HL-60/S4 treated with retinoic acid at 250 ng/mL for 4 days and 3 days (cell line): ENCODE measurements around the gene TMEM247.
"Not testable (repeated sequence)": the region's sequence is repeated elsewhere in the genome, so short reads cannot be mapped to it uniquely, and the experiment has no call there.

ENCODE experiments used
- in situ Hi-C: fragments of 300-500 bp; cut with MboI; formaldehyde crosslinking; loops from 2 replicates; pipeline ENCODE4 v1.7.0; 2022; ENCODE audit warnings: low sequenced_read_pairs

TMEM247 gene

DNA sequence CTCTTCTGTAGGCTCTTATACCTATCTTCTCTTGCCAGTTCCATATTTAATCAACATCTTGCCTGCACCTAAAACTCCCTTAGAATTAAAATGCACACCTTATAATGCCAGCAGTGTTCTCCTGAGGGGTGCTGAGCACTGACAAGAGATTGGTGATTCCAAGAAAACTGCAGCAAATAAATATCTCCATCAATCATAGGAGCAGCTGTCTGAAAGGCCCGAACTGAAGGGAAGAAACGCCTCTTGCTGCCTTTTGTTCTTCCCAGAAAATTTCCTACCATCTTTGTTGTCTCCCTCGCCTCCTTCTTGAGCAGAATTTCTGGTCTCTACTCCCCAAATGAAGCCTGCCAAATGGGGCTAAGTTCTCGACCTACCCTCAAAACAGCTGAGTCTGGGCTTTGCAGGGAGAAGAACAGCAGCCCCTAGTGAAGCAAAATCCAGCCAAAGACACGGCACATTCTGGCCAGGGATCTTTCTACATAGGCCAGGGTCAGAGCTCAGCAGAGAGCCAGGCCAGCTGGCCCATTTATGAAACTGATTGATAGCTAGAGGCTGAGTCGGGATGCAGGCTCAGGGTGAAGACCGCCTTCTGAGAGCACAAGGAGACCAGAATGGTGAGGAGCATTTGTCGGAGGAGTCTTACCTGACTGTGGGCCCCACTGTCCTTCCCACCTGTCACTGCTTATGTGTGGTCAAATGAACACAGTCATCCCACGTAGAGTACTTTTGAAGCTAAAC is 20.4 kb upstream of the TMEM247 start:
- in situ Hi-C loops = loop anchor here (10.0 kb wide), 1 partner anchor 454 kb away; no protein-coding TSS in a partner anchor

DNA sequence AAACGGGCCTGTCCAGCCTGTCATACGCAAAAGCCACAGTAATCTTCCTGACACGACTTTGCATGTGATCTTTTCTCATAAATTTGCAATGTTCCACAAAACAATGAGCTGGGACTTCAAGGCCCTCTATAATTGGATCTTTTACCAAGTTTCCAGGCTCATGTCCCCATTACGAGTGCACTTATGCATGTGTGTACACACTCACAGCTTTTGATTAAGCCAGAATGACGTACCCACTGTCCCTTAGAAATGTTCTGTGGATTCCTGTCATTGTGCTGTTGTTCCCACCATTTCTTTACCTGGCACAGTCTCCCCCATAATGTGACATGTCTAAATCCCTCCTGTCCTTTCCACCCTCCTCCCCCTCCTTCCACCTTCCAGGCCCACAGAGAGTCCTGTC is 19.7 kb upstream of the TMEM247 start:
- in situ Hi-C loops = loop anchor here (10.0 kb wide), 1 partner anchor 455 kb away; no protein-coding TSS in a partner anchor

DNA sequence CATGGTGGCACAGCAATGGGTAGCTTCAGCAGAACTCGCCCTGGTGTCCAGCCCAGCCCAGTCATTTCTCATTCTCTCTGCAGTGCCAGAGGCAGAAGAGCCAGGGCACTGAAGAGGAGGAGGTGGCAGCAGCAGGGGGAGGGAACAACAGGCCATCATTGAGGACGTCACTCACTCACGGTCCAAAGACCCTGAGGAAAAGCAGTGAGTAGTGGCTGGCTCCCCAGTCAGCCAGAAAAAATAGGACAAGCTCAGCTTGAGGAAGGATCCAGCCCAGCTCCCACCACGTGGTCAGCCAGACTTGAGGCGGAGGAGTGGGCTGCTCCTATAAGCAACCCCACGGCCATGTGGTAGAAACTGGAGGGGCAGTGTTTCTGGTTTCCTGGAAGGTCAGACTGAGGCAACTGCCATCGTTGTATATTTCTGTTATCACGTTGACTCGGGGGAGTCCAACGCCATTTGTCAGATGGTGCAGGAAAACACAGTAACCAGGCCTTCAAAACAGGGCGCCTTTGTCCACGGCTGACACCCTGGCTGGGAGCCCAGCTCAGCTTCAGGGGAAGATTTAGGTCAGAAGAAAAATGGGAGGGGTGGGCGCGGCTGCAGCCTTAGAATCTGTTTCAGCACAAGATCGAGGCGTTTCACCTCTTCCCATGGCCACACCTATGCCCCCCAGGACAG is 19.0 kb upstream of the TMEM247 start:
- in situ Hi-C loops = no loop called here

DNA sequence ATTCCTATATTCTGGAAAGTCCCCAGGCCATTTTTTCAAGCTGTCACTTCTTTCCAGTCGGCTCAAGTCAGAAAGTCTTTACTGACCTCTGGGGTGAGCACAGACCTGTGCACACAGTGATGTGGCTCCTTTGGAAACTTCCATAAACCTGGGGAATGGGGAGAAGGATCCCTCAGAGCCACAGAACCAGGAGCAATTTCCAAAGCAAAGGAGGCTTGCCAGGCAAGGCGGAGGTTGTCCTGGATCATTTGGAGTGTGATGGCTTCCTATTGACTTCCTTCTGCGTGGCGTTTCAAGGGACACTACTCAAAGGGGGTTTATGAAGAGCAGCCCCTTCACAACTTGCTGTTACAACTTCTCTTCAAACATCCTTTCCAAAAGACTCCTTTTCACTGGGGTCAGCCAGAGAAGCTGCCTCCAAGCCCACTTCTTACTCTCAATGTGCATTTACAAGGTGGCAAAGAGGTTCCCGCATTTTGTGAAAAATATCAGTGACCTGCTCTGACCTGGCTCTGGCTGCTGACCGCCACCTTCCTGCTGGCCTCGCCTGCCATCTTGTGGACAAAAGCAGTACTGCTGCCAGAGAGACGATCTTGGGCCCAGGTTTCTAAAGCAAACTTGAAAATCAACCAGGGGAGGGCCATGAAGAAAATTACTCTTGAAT is 18.2 kb upstream of the TMEM247 start:
- in situ Hi-C loops = no loop called here

GRCh38 chr2:46461709-46462171 is 17.6 kb upstream of the TMEM247 start:
- in situ Hi-C loops = no loop called here

- in situ Hi-C loops = no loop called here
These were observed 16.4 kb upstream of the TMEM247 start for GRCh38 chr2:46462936-46463335.

DNA sequence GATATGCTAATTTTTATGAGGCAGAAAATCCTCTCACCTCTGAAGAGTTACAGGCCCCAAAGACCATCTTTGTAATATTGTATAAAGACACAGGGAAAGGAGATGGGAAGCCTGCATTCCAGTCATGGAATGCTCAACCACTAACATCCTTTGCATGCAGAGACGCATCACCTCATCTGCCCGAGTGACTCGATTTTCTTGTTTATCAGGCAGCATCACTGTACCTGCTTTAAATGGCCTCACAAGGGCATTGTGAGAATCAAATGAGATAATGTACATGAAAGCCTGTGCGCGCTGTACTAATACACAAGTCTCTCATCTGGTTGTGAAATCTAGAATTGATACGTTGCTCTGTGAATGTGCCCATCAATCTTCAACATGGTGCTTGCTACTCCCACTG is 10.2 kb upstream of the TMEM247 start:
- in situ Hi-C loops = no loop called here

DNA sequence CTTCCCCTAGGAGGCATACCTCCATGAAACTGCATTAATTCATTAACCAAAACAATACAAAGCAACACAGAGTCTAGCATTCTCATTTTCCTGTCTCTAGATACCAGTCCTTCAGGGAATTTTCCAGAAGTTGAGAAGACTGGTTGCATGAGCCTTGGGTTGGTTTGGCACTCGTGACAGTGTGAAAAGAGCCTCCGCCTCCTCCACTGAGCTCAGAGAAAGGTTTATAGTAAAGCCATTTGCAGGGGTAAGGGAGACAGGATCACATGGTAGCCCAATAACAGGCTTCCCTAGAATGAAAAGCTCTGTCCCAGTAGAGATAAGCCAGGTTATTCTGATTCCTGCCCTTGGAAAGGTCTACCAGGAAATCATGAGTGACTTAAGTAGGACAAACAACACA is 9.7 kb upstream of the TMEM247 start:
- in situ Hi-C loops = no loop called here

GRCh38 chr2:46470114-46470628 is 9.2 kb upstream of the TMEM247 start:
- in situ Hi-C loops = no loop called here

DNA sequence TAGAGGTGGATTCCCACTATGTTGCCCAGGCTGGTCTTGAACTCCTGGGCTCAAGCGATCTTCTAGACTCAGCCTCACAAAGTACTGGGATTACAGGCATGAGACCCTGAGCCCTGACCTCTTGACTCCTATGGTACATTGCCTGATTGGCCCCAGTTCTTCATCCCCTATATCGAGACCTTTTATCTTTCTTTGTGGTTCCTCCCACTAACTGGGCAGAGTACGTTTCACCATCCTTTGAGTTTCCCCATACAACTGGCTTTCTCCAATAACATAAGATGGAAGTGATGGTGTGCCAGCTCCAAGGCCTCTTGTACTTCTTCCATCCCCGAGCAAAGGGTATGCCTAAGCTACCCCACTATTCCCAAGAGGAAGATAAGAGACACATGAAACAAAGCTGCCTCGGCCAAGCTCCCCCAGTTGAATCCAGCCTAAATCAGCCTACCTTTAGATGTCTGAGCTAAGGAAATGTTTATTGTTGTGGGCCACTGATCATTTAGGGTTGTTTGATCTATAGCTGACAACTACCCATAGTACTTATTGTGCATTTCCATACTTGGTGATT is 8.3 kb upstream of the TMEM247 start:
- in situ Hi-C loops = no loop called here

- in situ Hi-C loops = no loop called here
These were observed 7.7 kb upstream of the TMEM247 start for GRCh38 chr2:46471697-46472096.

GRCh38 chr2:46472165-46472564 is 7.2 kb upstream of the TMEM247 start:
- in situ Hi-C loops = not testable (repeated sequence)

GRCh38 chr2:46477462-46477861 is 1.9 kb upstream of the TMEM247 start:
- in situ Hi-C loops = not testable (repeated sequence)

GRCh38 chr2:46477925-46478324 is 1.4 kb upstream of the TMEM247 start:
- in situ Hi-C loops = no loop called here

DNA sequence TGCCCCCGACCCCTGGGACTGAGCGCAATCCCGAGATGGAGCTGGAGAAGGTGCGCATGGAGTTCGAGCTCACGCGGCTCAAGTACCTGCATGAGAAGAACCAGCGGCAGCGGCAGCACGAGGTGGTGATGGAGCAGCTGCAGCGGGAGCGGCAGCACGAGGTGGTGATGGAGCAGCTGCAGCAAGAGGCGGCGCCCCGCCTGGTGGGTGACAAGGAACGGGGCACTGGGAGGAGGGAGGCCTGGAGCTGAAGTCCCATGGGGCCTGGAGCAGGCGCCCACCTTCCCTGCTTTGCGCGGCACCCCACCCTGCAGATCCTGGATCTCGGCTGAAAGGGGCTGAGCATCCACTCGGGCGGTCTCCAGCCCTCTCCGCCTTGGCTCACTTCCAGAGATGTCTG is 1.2 kb downstream of the TMEM247 start:
- in situ Hi-C loops = no loop called here

- in situ Hi-C loops = no loop called here
These were observed 2.1 kb downstream of the TMEM247 start for GRCh38 chr2:46481198-46482193.

DNA sequence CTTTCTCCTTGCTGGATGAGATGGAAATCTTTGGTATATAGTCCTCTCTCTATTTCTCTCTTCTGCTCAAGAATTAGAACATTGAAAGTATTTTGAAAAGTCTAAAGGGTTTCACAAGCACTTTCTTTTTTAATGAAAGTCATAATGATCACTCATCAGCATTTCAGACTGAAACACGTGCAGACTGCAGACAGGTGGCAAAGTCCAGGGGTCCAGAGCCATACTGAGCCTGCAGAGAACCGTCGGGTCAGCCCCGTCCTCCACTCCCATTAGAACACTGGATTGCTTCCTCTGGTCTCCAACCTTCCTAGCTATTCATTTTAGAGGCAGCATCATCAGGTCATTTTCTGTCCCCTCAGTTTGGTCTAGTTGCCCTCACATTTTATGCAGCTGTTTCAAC is 3.1 kb downstream of the TMEM247 start:
- in situ Hi-C loops = no loop called here

- in situ Hi-C loops = no loop called here
These were observed 5.6 kb downstream of the TMEM247 start for GRCh38 chr2:46485002-46485401.

DNA sequence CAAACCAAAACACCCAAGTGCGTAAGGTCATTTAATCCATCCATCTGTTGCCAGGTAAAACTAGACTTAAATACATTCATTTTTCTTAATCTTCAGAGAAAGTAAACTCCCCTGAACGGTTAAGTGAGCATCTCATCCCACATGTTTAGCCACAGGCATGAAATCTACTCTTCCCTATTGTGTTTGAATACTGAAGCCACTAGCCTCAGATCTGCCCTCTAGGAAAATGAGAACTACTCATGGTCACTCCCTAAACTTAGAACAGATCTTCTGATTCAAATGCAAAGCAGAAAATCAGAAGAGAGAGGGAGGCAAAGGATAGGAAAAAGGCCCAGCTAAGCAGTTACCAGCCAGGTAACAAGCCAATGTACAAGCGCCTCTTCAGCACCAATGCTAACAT is 7.1 kb downstream of the TMEM247 start:
- in situ Hi-C loops = no loop called here
